Liver (tissue), 3 donors: ENCODE measurements around the gene MARK3.

Source experiments
- EGR1 ChIP-seq, 2 donors: IDR thresholded peaks; 2 replicates each; pipeline ENCODE4 v1.6.1; 2016 to 2018; ENCODE audit warnings: antibody characterized with exemption in 2 of 2, low read depth in 2 of 2
- GABPA ChIP-seq, 2 donors: IDR thresholded peaks in 1 of 2; conservative IDR thresholded peaks in 1 of 2; 2 replicates each; pipeline ENCODE4 v1.6.1; 2016; ENCODE audit warnings: antibody characterized with exemption in 2 of 2, mild to moderate bottlenecking in 1 of 2, moderate library complexity in 1 of 2
- RAD21 ChIP-seq, 2 donors: IDR thresholded peaks; 2 replicates each; pipeline ENCODE4 v1.6.1; 2016; ENCODE audit warnings: antibody characterized with exemption in 2 of 2, mild to moderate bottlenecking in 2 of 2
- RXRA ChIP-seq, 2 donors: IDR thresholded peaks; 2 replicates each; pipeline ENCODE4 v1.6.1; 2017 to 2018; ENCODE audit warnings: antibody characterized with exemption in 2 of 2, mild to moderate bottlenecking in 1 of 2
- SP1 ChIP-seq: IDR thresholded peaks from 2 replicates; pipeline ENCODE4 v1.6.1; 2018; ENCODE audit warnings: antibody characterized with exemption, mild to moderate bottlenecking
- TAF1 ChIP-seq: conservative IDR thresholded peaks from 2 replicates; pipeline ENCODE4 v1.6.1; 2016; ENCODE audit warnings: antibody characterized with exemption, mild to moderate bottlenecking
- YY1 ChIP-seq: IDR thresholded peaks from 2 replicates; pipeline ENCODE4 v1.6.1; 2016; ENCODE audit warnings: antibody characterized with exemption, mild to moderate bottlenecking
- TF ChIP-seq, protein P1 (sequence below): IDR thresholded peaks from 2 replicates; pipeline ENCODE4 v1.6.1; 2016; ENCODE audit warnings: antibody characterized with exemption
- TF ChIP-seq, protein P2 (sequence below): IDR thresholded peaks from 2 replicates; pipeline ENCODE4 v1.6.1; 2016; ENCODE audit warnings: antibody characterized with exemption, mild to moderate bottlenecking
- TF ChIP-seq, protein P3 (sequence below): fragments of 150-350 bp; IDR thresholded peaks from 2 replicates; pipeline ENCODE4 v1.5.1; 2017; ENCODE audit warnings: improper control_type of control experiment, low read depth, low read length; ENCODE audit not compliant: missing input control
- TF ChIP-seq, protein P4 (sequence below): IDR thresholded peaks from 2 replicates; pipeline ENCODE4 v1.6.1; 2016; ENCODE audit warnings: antibody characterized with exemption
- TF ChIP-seq, protein P5 (sequence below): IDR thresholded peaks from 2 replicates; pipeline ENCODE4 v1.6.1; 2016; ENCODE audit warnings: antibody characterized with exemption
- donor health status: healthy.
- donor health status: healthy.

DNA sequence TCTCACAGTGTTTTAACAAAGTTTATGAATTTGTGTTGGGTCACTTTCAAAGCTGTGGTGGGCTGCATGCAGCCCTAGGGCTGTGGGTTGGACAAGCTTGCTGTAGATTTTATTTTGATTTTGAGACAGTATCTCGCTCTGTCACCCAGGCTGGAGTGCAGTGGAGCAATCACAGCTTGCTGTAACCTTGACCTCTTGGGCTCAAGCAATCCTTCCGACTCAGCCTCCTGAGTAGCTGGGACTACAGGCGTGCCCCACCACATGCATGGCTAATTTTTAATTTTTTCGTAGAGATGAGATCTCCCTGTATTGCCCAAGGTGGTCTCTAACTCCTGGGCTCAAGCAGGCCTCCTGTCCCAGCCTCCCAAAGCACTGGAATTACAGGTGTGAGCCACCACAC lies 5.4 kb downstream of the MARK3 start:
- TF ChIP-seq TAF1 (no peak), SP1 (no peak), GABPA (IDR thresholded peaks at IDR 0.05 in 1 of 2, conservative IDR thresholded peaks at IDR 0.05 in 1 of 2) (no peak), YY1 (no peak), RAD21 (IDR thresholded peaks at IDR 0.05) (no peak), RXRA (IDR thresholded peaks at IDR 0.05) (no peak), EGR1 (IDR thresholded peaks at IDR 0.05; ENCODE audit: low read depth in 2 of 2) (no peak)
- TF ChIP-seq, protein P1, sequence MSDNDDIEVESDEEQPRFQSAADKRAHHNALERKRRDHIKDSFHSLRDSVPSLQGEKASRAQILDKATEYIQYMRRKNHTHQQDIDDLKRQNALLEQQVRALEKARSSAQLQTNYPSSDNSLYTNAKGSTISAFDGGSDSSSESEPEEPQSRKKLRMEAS: no peak
- TF ChIP-seq, protein P2, sequence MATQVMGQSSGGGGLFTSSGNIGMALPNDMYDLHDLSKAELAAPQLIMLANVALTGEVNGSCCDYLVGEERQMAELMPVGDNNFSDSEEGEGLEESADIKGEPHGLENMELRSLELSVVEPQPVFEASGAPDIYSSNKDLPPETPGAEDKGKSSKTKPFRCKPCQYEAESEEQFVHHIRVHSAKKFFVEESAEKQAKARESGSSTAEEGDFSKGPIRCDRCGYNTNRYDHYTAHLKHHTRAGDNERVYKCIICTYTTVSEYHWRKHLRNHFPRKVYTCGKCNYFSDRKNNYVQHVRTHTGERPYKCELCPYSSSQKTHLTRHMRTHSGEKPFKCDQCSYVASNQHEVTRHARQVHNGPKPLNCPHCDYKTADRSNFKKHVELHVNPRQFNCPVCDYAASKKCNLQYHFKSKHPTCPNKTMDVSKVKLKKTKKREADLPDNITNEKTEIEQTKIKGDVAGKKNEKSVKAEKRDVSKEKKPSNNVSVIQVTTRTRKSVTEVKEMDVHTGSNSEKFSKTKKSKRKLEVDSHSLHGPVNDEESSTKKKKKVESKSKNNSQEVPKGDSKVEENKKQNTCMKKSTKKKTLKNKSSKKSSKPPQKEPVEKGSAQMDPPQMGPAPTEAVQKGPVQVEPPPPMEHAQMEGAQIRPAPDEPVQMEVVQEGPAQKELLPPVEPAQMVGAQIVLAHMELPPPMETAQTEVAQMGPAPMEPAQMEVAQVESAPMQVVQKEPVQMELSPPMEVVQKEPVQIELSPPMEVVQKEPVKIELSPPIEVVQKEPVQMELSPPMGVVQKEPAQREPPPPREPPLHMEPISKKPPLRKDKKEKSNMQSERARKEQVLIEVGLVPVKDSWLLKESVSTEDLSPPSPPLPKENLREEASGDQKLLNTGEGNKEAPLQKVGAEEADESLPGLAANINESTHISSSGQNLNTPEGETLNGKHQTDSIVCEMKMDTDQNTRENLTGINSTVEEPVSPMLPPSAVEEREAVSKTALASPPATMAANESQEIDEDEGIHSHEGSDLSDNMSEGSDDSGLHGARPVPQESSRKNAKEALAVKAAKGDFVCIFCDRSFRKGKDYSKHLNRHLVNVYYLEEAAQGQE: no peak
- TF ChIP-seq, protein P3, sequence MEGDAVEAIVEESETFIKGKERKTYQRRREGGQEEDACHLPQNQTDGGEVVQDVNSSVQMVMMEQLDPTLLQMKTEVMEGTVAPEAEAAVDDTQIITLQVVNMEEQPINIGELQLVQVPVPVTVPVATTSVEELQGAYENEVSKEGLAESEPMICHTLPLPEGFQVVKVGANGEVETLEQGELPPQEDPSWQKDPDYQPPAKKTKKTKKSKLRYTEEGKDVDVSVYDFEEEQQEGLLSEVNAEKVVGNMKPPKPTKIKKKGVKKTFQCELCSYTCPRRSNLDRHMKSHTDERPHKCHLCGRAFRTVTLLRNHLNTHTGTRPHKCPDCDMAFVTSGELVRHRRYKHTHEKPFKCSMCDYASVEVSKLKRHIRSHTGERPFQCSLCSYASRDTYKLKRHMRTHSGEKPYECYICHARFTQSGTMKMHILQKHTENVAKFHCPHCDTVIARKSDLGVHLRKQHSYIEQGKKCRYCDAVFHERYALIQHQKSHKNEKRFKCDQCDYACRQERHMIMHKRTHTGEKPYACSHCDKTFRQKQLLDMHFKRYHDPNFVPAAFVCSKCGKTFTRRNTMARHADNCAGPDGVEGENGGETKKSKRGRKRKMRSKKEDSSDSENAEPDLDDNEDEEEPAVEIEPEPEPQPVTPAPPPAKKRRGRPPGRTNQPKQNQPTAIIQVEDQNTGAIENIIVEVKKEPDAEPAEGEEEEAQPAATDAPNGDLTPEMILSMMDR: no peak
- TF ChIP-seq, protein P4, sequence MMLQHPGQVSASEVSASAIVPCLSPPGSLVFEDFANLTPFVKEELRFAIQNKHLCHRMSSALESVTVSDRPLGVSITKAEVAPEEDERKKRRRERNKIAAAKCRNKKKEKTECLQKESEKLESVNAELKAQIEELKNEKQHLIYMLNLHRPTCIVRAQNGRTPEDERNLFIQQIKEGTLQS: no peak
- TF ChIP-seq, protein P5, sequence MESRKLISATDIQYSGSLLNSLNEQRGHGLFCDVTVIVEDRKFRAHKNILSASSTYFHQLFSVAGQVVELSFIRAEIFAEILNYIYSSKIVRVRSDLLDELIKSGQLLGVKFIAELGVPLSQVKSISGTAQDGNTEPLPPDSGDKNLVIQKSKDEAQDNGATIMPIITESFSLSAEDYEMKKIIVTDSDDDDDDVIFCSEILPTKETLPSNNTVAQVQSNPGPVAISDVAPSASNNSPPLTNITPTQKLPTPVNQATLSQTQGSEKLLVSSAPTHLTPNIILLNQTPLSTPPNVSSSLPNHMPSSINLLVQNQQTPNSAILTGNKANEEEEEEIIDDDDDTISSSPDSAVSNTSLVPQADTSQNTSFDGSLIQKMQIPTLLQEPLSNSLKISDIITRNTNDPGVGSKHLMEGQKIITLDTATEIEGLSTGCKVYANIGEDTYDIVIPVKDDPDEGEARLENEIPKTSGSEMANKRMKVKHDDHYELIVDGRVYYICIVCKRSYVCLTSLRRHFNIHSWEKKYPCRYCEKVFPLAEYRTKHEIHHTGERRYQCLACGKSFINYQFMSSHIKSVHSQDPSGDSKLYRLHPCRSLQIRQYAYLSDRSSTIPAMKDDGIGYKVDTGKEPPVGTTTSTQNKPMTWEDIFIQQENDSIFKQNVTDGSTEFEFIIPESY: no peak
